ENCODE measurements around the gene SIRT4. TPM values are rescaled to one million over a fixed set of nuclear protein-coding genes. Genes with fewer than 3 reads are reported as not detected.

The SIRT4 gene
- total and polyA plus RNA-seq, 11 donors = 3.0 to 10.6 (median 4.7) TPM

DNA sequence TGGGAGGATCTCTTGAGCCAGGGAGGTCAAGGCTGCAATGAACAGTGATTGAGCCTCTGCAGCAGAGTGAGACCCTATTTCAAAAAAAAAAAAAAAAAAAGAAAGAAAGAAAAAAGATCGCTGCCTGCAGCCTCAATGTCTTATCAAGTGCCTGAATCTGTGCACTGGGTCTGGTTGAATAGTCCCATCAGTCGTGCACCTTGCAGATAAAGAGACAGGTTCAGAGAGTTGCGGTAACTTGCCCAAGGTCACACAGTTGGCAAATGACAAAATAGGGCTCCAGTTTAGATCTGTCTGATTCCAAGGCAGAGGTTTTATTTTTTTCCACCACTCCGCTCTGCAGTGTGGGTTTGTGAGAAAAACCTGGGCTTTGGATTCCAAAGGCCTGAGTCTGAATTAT, 26.1 kb downstream of the SIRT4 start:
- 75 to 86% (median 82%) methylated on average over 4 of the region's 4 CpGs for WGBS, 4 donors
- Histone ChIP-seq H3K36me3 (no peaks in the 10 kb centered on the region), H3K27me3 (no peaks in the 10 kb centered on the region), H3K9me3 (no peaks in the 10 kb centered on the region), H3K4me1 (peaks cover 0 to 9% (median 0%) of the 10 kb centered on the region in 12 donors), H3K27ac (no peak overlapping the region), H3K4me3 (no peak overlapping the region)
- no peak for DNase-seq
- intact Hi-C loops (cut with DNase I) = loop anchor here in 2 of 10 donors (5.0 to 10.0 kb wide), 3 partner anchors 104 to 787 kb away; partner anchors contain the start of gene COX6A1 (in 1 of the 2)
- no peak for ATAC-seq
- no peak for TF ChIP-seq POLR2A (IDR thresholded peaks at IDR 0.05)
- TF ChIP-seq, protein P1, sequence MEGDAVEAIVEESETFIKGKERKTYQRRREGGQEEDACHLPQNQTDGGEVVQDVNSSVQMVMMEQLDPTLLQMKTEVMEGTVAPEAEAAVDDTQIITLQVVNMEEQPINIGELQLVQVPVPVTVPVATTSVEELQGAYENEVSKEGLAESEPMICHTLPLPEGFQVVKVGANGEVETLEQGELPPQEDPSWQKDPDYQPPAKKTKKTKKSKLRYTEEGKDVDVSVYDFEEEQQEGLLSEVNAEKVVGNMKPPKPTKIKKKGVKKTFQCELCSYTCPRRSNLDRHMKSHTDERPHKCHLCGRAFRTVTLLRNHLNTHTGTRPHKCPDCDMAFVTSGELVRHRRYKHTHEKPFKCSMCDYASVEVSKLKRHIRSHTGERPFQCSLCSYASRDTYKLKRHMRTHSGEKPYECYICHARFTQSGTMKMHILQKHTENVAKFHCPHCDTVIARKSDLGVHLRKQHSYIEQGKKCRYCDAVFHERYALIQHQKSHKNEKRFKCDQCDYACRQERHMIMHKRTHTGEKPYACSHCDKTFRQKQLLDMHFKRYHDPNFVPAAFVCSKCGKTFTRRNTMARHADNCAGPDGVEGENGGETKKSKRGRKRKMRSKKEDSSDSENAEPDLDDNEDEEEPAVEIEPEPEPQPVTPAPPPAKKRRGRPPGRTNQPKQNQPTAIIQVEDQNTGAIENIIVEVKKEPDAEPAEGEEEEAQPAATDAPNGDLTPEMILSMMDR (IDR thresholded peaks at IDR 0.05) = no peak

DNA sequence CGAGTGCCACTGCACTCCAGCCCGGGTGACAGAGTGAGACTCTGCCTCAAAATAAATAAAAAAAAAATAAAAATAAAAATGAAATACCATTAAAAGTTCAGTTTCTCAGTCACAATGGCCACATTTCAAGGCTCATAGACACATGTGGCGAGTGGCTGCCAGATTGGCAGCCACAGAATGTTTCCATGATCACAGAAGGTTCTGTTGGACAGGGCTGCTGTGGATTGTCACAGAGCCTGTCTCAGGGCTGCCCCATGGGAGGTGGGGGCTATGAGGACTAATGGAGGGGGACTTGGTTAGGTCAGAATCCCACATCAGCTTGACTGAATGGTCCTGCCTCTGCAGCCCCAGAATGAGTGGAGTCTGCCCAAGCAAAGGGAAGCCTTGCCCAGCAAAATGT, 29.3 kb downstream of the SIRT4 start:
- H3K27ac ChIP-seq = no peak overlapping the region
- DNase-seq (no peak), ATAC-seq (no peak)
- H3K4me3 ChIP-seq = no peak overlapping the region
- no peaks in the 10 kb centered on the region for H3K4me1 ChIP-seq
- intact Hi-C loops (cut with DNase I) = no loop called here
- 42 to 58% (median 51%) methylated on average over 3 of the region's 3 CpGs for WGBS, 4 donors
- no peaks in the 10 kb centered on the region for H3K36me3 ChIP-seq
- no peaks in the 10 kb centered on the region for H3K9me3 ChIP-seq
- no peak for TF ChIP-seq POLR2A (IDR thresholded peaks at IDR 0.05)
- TF ChIP-seq, protein P1 (IDR thresholded peaks at IDR 0.05) = no peak
- no peaks in the 10 kb centered on the region for H3K27me3 ChIP-seq

DNA sequence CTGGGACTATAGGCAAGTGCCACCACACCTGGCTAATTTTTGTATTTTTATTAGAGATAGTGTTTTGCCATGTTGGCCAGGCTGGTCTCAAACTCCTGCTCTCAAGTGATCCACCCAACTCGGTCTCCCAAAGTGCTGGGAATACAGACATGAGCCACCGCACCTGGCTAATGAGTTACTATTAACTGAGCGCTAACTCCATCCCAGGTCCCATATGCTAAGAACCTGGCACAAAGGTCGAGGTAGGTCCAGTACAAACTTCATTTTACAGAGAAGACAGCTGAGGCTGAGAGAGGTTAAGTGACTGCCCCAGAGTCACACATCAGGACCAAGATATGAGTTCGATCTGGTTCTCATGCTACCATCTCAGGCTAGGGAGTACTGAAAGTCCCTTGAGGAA, 29.9 kb downstream of the SIRT4 start:
- no peaks in the 10 kb centered on the region for H3K4me1 ChIP-seq
- intact Hi-C loops (cut with DNase I) = no loop called here
- H3K27ac ChIP-seq = no peak overlapping the region
- TF ChIP-seq POLR2A (IDR thresholded peaks at IDR 0.05) = no peak
- TF ChIP-seq, protein P1 (IDR thresholded peaks at IDR 0.05) = no peak
- DNase-seq = no peak
- H3K36me3 ChIP-seq = no peaks in the 10 kb centered on the region
- ATAC-seq = no peak
- H3K9me3 ChIP-seq = no peaks in the 10 kb centered on the region
- H3K27me3 ChIP-seq = no peaks in the 10 kb centered on the region
- 73 to 85% (median 81%) methylated on average over 5 of the region's 5 CpGs for WGBS, 4 donors
- H3K4me3 ChIP-seq = no peak overlapping the region

DNA sequence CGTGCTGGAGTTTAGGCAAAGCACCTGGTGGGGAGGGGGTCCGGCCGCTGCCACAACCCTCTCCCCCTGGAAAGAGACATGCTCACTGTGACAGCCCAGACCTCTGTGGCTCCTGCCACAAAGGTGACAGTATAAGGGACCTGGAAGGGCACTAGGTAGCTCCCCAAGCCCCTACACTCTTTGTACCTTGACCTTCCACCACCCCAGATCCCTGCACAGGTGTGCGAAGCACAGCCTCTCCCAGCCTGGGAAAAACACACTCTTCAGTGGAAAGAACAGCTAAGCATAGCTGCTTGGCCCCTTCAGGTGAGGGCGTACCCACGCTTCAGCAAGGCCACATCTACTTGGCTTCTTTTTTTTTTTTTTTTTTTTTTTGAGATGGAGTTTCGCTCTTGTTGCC, 30.4 kb downstream of the SIRT4 start:
- WGBS, 4 donors = 83 to 89% (median 85%) methylated on average over 7 of the region's 7 CpGs

More for the DNA sequence above, 30.4 kb downstream of the SIRT4 start:
- Histone ChIP-seq H3K4me3 (no peak overlapping the region), H3K4me1 (no peaks in the 10 kb centered on the region), H3K27me3 (no peaks in the 10 kb centered on the region), H3K9me3 (no peaks in the 10 kb centered on the region), H3K36me3 (no peaks in the 10 kb centered on the region), H3K27ac (no peak overlapping the region)
- DNase-seq (no peak), ATAC-seq (no peak)
- intact Hi-C loops (cut with DNase I) = no loop called here
- TF ChIP-seq, protein P1 (IDR thresholded peaks at IDR 0.05) = no peak
- no peak for TF ChIP-seq POLR2A (IDR thresholded peaks at IDR 0.05)
